Stimulated activated CD4-positive, alpha-beta T cell treated with anti-CD3 and anti-CD28 coated beads, Interleukin-15, amount 100 ng/mL, for 1 hour (primary cell): ENCODE data around the gene FOXQ1.
"Not testable (repeated sequence)": the region's sequence is repeated elsewhere in the genome, so short reads cannot be mapped to it uniquely, and the experiment has no call there.

ENCODE experiments used
- DNase-seq, 2 donors: peaks; one replicate each; pipeline ENCODE4 v3.0.0-alpha.2; 2020; ENCODE audit warnings: low read depth in 1 of 2, low spot score in 1 of 2

FOXQ1 gene

GRCh38 chr6:1355068-1355467, 43.2 kb downstream of the FOXQ1 start:
- DNase-seq, result not testable (repeated sequence)

- not testable (repeated sequence) for DNase-seq
Measured at GRCh38 chr6:1361717-1362116, 49.8 kb downstream of the FOXQ1 start.

GRCh38 chr6:1362643-1363042, 50.7 kb downstream of the FOXQ1 start:
- DNase-seq, result no peak

- no peak for DNase-seq
Measured at GRCh38 chr6:1363298-1363697, 51.4 kb downstream of the FOXQ1 start.

GRCh38 chr6:1363729-1364572, 52.1 kb downstream of the FOXQ1 start:
- DNase-seq, result no peak
